PC-9 (cell line): ENCODE results near the gene TAL2. TPM values are rescaled to one million over a fixed set of nuclear protein-coding genes. Genes with fewer than 3 reads are reported as not detected.

Experiments used
- BruUV-seq: library from RNA; stranded (reverse); fragments of 400-500 nt; replicated peaks from 2 replicates; lab custom pipeline; 2021; lab: Mats Ljungman, UMichigan
- CTCF ChIA-PET: fragments of 300-600 bp; sonication (Branson Sonifier 250); formaldehyde crosslinking; loops from one replicate; lab custom pipeline; 2022; ENCODE audit warnings: antibody characterized with exemption; lab: Charles Lee
- POLR2A ChIA-PET: fragments of 300-600 bp; sonication (Branson Sonifier 250); formaldehyde crosslinking; loops from one replicate; lab custom pipeline; 2022; ENCODE audit warnings: antibody characterized with exemption; ENCODE audit not compliant: unreplicated experiment; lab: Charles Lee
- DNase-seq, 2 experiments: peaks; one replicate each; pipeline versions ENCODE4 v3.0.0 to v3.0.0-alpha.2; 2015 to 2022; ENCODE audit warnings: mixed read lengths in 1 of 2
- H2AFZ ChIP-seq: fragments of 200-600 bp; sonication (generic); 2 replicates; pipeline ENCODE4 v1.8.1; 2017; ENCODE audit warnings: antibody characterized with exemption
- H3F3A ChIP-seq: fragments of 200-600 bp; sonication (generic); 2 replicates; pipeline ENCODE4 v1.8.1; 2017; ENCODE audit warnings: antibody characterized with exemption, mild to moderate bottlenecking, low read depth; ENCODE audit not compliant: insufficient read depth
- H3K27ac ChIP-seq: fragments of 200-600 bp; sonication (generic); 2 replicates; pipeline ENCODE4 v1.6.1; 2016; ENCODE audit warnings: mixed run types
- H3K27me3 ChIP-seq: fragments of 200-600 bp; sonication (generic); 2 replicates; pipeline ENCODE4 v1.6.1; 2016; ENCODE audit warnings: low read depth, mixed run types; ENCODE audit not compliant: insufficient read depth
- H3K36me3 ChIP-seq: fragments of 200-600 bp; sonication (generic); 2 replicates; pipeline ENCODE4 v1.6.1; 2016; ENCODE audit warnings: low read depth, mixed run types
- H3K4me1 ChIP-seq: fragments of 200-600 bp; sonication (generic); replicated peaks from 2 replicates; pipeline ENCODE4 v1.6.1; 2016; ENCODE audit warnings: mixed run types; ENCODE audit not compliant: insufficient read depth
- H3K4me2 ChIP-seq: fragments of 200-600 bp; sonication (generic); 2 replicates; pipeline ENCODE4 v1.6.1; 2017; ENCODE audit warnings: mixed run types
- H3K4me3 ChIP-seq: fragments of 200-600 bp; sonication (generic); 2 replicates; pipeline ENCODE4 v1.6.1; 2016; ENCODE audit warnings: mixed run types
- H3K79me2 ChIP-seq: fragments of 200-600 bp; sonication (generic); 2 replicates; pipeline ENCODE4 v1.6.1; 2017; ENCODE audit warnings: low read depth, mixed run types
- H3K9me2 ChIP-seq: fragments of 200-600 bp; sonication (generic); 2 replicates; pipeline ENCODE4 v1.8.1; 2017; ENCODE audit warnings: mild to moderate bottlenecking; ENCODE audit not compliant: insufficient read depth
- H3K9me3 ChIP-seq: fragments of 200-600 bp; sonication (generic); 2 replicates; pipeline ENCODE4 v1.8.1; 2016; ENCODE audit warnings: low read depth; ENCODE audit not compliant: insufficient read depth
- H4K20me1 ChIP-seq: fragments of 200-600 bp; sonication (generic); 2 replicates; pipeline ENCODE4 v1.8.1; 2017; ENCODE audit not compliant: insufficient read depth
- EZH2 ChIP-seq: fragments of 200-600 bp; sonication (generic); IDR thresholded peaks from 2 replicates; pipeline ENCODE4 v1.8.0; 2017; ENCODE audit warnings: antibody characterized with exemption, low read depth
- intact Hi-C: fragments of 100-400 bp; cut with micrococcal nuclease; formaldehyde crosslinking; loops from one replicate; pipeline ENCODE4 v1.10.0; 2022; ENCODE audit not compliant: unreplicated experiment
- total RNA-seq: library from RNA; stranded (reverse); gene quantifications from 2 replicates; pipeline ENCODE4 v1.2.3, GENCODE V29; 2021
- TF ChIP-seq, protein P1 (sequence below): fragments of 200-600 bp; sonication (generic); conservative IDR thresholded peaks from 2 replicates; pipeline ENCODE4 v1.6.1; 2017; ENCODE audit warnings: mixed run types, antibody characterized with exemption, mild to moderate bottlenecking, moderate library complexity

The TAL2 gene
- total RNA-seq, 1 experiment from 2014 or later: not detected

DNA sequence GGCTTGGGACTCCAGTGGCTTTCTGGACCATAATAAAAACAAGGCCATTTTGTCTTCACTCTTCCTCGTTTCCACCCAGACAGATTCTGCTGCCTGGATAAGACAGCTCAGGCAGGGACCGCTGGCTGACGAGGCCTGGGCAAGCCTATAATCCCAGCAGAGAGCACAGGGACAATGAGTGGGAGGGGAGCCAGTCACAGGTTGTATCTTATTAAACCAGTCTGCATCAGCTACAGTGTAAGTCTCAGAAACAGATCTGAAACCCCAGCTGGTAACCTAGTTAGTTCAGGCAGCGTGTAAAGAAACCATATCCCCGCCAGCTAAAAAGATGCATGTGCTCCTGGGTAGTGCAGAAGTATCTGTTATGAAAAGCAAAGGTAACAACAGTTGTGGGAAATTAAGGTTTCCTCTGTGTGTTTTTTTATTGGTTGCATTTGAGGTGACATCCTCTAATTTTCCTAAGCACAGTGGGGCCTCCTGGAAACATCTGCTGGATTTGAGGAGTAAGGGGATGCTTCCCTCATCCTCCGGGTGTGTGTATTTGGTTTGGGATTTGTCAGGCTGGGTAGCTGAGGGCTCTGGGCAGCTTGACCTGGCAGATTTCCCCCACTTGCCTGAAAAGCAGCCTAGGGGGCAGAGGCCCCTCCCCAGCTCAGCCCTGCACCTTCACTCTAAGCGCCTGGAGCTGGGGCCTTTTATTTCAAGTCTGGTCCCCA lies 15.2 kb upstream of the TAL2 start:
- Histone ChIP-seq H3K79me2 (no peaks in the 10 kb centered on the region), H3F3A (no peaks in the 10 kb centered on the region), H3K27me3 (no peaks in the 10 kb centered on the region), H3K9me3 (no peaks in the 10 kb centered on the region), H3K27ac (no peak overlapping the region), H4K20me1 (no peaks in the 10 kb centered on the region), H3K4me3 (no peak overlapping the region), H3K4me2 (no peak overlapping the region), H2AFZ (no peak overlapping the region), H3K4me1 (no peaks in the 10 kb centered on the region), H3K9me2 (no peaks in the 10 kb centered on the region), H3K36me3 (no peaks in the 10 kb centered on the region)
- ChIA-PET CTCF (interaction anchor here (0.5 kb wide), 1 partner anchor 35 kb away, joined by 3 read pairs; no protein-coding TSS in a partner anchor), POLR2A (no interaction called here)
- no peak for TF ChIP-seq EZH2
- TF ChIP-seq, protein P1, sequence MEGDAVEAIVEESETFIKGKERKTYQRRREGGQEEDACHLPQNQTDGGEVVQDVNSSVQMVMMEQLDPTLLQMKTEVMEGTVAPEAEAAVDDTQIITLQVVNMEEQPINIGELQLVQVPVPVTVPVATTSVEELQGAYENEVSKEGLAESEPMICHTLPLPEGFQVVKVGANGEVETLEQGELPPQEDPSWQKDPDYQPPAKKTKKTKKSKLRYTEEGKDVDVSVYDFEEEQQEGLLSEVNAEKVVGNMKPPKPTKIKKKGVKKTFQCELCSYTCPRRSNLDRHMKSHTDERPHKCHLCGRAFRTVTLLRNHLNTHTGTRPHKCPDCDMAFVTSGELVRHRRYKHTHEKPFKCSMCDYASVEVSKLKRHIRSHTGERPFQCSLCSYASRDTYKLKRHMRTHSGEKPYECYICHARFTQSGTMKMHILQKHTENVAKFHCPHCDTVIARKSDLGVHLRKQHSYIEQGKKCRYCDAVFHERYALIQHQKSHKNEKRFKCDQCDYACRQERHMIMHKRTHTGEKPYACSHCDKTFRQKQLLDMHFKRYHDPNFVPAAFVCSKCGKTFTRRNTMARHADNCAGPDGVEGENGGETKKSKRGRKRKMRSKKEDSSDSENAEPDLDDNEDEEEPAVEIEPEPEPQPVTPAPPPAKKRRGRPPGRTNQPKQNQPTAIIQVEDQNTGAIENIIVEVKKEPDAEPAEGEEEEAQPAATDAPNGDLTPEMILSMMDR: no peak
- intact Hi-C loops: no loop called here
- no TSS peak for BruUV-seq
- no peak for DNase-seq

DNA sequence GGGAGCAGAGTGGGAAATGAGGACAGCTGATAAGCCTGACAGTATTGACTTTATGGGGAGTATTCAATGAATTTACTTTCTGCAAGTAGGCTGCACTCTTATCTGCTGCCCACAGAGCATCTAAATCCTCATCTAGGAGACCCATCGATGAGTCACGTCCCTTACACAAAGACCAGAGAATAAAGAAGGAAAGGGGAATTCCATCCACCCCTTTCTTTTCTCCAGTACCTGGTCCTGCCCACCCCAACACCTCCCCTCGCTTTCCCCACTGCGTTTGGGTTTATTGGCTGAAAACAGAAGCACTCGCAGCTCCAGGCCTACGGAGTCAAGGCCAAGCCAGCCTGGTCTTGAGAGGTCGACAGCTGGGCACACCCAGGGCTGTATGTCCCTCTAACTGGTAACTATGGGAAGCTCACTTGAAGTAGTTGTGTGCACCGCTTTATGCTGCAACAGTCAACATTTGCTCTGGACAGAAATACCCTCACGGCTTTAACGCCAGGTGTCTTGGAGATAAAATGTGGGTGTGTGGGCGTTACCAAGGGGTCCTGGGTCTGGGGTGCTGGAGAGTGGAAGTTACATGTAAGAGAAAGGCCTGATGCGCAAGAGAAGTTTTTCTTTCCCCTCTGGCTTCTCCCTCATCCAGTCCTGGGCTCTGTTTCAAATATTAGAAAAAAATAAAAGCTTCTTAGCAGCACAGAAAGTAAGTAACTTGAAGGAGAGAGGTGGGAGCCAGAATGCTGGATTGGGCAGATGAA lies 14.5 kb upstream of the TAL2 start:
- H3K79me2 ChIP-seq: no peaks in the 10 kb centered on the region
- no peaks in the 10 kb centered on the region for H4K20me1 ChIP-seq
- H3K36me3 ChIP-seq: no peaks in the 10 kb centered on the region
- ChIA-PET POLR2A (no interaction called here), CTCF (no interaction called here)
- TF ChIP-seq, protein P1: no peak
- no peaks in the 10 kb centered on the region for H3K4me1 ChIP-seq
- no peak overlapping the region for H3K4me2 ChIP-seq
- H3F3A ChIP-seq: no peaks in the 10 kb centered on the region
- DNase-seq: no peak
- H3K27me3 ChIP-seq: no peaks in the 10 kb centered on the region
- H3K9me3 ChIP-seq: no peaks in the 10 kb centered on the region
- no TSS peak for BruUV-seq
- H3K9me2 ChIP-seq: no peaks in the 10 kb centered on the region
- H3K27ac ChIP-seq: no peak overlapping the region
- intact Hi-C loops: no loop called here
- H2AFZ ChIP-seq: no peak overlapping the region
- H3K4me3 ChIP-seq: no peak overlapping the region

DNA sequence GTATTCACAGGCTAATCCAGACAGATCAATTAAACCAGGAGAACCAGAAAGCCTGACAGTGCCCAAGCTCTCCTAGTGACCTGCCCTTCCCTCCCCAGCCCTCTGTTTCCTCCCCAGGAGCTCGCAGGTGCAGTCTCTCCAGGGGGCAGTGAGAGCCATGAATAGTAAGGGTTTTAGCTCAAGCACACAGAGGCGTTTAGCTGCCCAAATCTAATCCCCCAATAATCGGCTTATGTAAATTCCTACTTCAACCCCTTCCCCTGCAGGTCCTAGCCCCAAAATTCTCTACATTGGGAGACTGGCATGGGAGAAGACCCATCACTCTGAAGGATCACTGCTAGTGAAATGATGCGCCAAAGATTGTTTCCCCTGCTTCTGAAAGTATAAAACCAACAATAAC lies 10.5 kb upstream of the TAL2 start:
- no peaks in the 10 kb centered on the region for H3K27me3 ChIP-seq
- no peaks in the 10 kb centered on the region for H3K4me1 ChIP-seq
- no peaks in the 10 kb centered on the region for H3K9me3 ChIP-seq
- no peaks in the 10 kb centered on the region for H3K36me3 ChIP-seq
- POLR2A ChIA-PET: no interaction called here
- H3F3A ChIP-seq: no peaks in the 10 kb centered on the region
- H2AFZ ChIP-seq: no peak overlapping the region
- H3K4me3 ChIP-seq: no peak overlapping the region
- TF ChIP-seq, protein P1: no peak
- TF ChIP-seq EZH2: no peak
- CTCF ChIA-PET: no interaction called here
- BruUV-seq: no TSS peak
- H3K4me2 ChIP-seq: no peak overlapping the region
- no peaks in the 10 kb centered on the region for H3K79me2 ChIP-seq
- H3K27ac ChIP-seq: no peak overlapping the region
- no peaks in the 10 kb centered on the region for H3K9me2 ChIP-seq
- intact Hi-C loops: no loop called here
- no peak for DNase-seq
- no peaks in the 10 kb centered on the region for H4K20me1 ChIP-seq
